Mammary epithelial cell (primary cell): ENCODE data around the gene CYSTM1.

Source experiments
- EZH2 ChIP-seq: IDR thresholded peaks from 2 replicates; pipeline ENCODE4 v1.6.1; 2012; ENCODE audit warnings: low read length, inconsistent platforms, borderline replicate concordance
- TF ChIP-seq, protein P1 (sequence below), 2 donors: IDR thresholded peaks in 1 of 2; conservative IDR thresholded peaks in 1 of 2; 2 replicates each; pipeline ENCODE4 v1.5.1; 2011 to 2012; ENCODE audit warnings: inconsistent platforms in 2 of 2, low read length in 2 of 2, mild to moderate bottlenecking in 2 of 2, control low read depth in 1 of 2, low read depth in 1 of 2; ENCODE audit not compliant: insufficient read depth in 1 of 2; ENCODE audit errors: extremely low read depth in 1 of 2

DNA sequence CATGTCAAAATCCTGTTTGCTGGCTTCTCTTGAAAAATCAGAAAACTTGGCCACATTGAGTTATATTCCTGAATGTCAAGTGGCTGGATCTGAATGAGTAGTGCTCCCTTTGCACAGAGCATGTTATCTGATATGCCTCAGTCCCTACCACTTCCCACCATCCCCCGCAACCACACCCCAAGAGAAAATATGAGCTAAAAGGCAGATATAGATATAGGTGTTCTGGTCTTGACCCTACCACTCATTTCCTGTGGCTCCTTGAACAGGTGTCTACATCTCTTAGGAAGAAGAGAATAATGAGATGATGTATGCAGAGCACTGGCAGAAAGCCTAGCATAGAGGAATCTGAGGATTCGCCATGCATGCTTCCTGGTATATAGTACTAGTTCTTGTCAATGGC lies 6.6 kb upstream of the CYSTM1 start:
- TF ChIP-seq, protein P1, sequence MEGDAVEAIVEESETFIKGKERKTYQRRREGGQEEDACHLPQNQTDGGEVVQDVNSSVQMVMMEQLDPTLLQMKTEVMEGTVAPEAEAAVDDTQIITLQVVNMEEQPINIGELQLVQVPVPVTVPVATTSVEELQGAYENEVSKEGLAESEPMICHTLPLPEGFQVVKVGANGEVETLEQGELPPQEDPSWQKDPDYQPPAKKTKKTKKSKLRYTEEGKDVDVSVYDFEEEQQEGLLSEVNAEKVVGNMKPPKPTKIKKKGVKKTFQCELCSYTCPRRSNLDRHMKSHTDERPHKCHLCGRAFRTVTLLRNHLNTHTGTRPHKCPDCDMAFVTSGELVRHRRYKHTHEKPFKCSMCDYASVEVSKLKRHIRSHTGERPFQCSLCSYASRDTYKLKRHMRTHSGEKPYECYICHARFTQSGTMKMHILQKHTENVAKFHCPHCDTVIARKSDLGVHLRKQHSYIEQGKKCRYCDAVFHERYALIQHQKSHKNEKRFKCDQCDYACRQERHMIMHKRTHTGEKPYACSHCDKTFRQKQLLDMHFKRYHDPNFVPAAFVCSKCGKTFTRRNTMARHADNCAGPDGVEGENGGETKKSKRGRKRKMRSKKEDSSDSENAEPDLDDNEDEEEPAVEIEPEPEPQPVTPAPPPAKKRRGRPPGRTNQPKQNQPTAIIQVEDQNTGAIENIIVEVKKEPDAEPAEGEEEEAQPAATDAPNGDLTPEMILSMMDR (conservative IDR thresholded peaks at IDR 0.05 in 1 of 2, IDR thresholded peaks at IDR 0.05 in 1 of 2; ENCODE audit: extremely low read depth in 1 of 2, insufficient read depth in 1 of 2, low read depth in 1 of 2, low read length in 2 of 2): no peak
- no peak for TF ChIP-seq EZH2
